SK-N-MC (cell line): ENCODE measurements around the gene DPF3.

ENCODE experiments used
- EZH2 ChIP-seq: fragments of 200-600 bp; sonication (generic); IDR thresholded peaks from one replicate; pipeline ENCODE4 v1.6.1; 2017; ENCODE audit warnings: antibody characterized with exemption
- FOXP2 ChIP-seq: optimal IDR thresholded peaks from 2 replicates; pipeline ENCODE3; 2011; ENCODE audit warnings: mild to moderate bottlenecking, moderate library complexity; ENCODE audit not compliant: insufficient read depth; ENCODE audit errors: extremely low read length, control extremely low read depth
- POLR2AphosphoS5 ChIP-seq: IDR thresholded peaks from 2 replicates; pipeline ENCODE4 v1.6.1; 2012; ENCODE audit warnings: mild to moderate bottlenecking, low read depth, low read length, borderline replicate concordance

- TF ChIP-seq POLR2AphosphoS5 (no peak), EZH2 (no peak), FOXP2 (no peak)
These were observed 46.2 kb downstream of the DPF3 start for GRCh38 chr14:72847721-72848120.
